Liver (tissue), 3 donors: ENCODE results near the gene CYP24A1.

ENCODE experiments used
- EGR1 ChIP-seq, 2 donors: IDR thresholded peaks; 2 replicates each; pipeline ENCODE4 v1.6.1; 2016 to 2018; ENCODE audit warnings: antibody characterized with exemption in 2 of 2, low read depth in 2 of 2
- GABPA ChIP-seq, 2 donors: IDR thresholded peaks in 1 of 2; conservative IDR thresholded peaks in 1 of 2; 2 replicates each; pipeline ENCODE4 v1.6.1; 2016; ENCODE audit warnings: antibody characterized with exemption in 2 of 2, mild to moderate bottlenecking in 1 of 2, moderate library complexity in 1 of 2
- JUND ChIP-seq, 2 donors: IDR thresholded peaks; 2 replicates each; pipeline ENCODE4 v1.6.1; 2016; ENCODE audit warnings: antibody characterized with exemption in 2 of 2
- NR2F2 ChIP-seq: IDR thresholded peaks from 2 replicates; pipeline ENCODE4 v1.6.1; 2016; ENCODE audit warnings: antibody characterized with exemption
- RAD21 ChIP-seq, 2 donors: IDR thresholded peaks; 2 replicates each; pipeline ENCODE4 v1.6.1; 2016; ENCODE audit warnings: antibody characterized with exemption in 2 of 2, mild to moderate bottlenecking in 2 of 2
- RXRA ChIP-seq, 2 donors: IDR thresholded peaks; 2 replicates each; pipeline ENCODE4 v1.6.1; 2017 to 2018; ENCODE audit warnings: antibody characterized with exemption in 2 of 2, mild to moderate bottlenecking in 1 of 2
- SP1 ChIP-seq: IDR thresholded peaks from 2 replicates; pipeline ENCODE4 v1.6.1; 2018; ENCODE audit warnings: antibody characterized with exemption, mild to moderate bottlenecking
- TAF1 ChIP-seq: conservative IDR thresholded peaks from 2 replicates; pipeline ENCODE4 v1.6.1; 2016; ENCODE audit warnings: antibody characterized with exemption, mild to moderate bottlenecking
- TF ChIP-seq, protein P1 (sequence below): fragments of 150-350 bp; IDR thresholded peaks from 2 replicates; pipeline ENCODE4 v1.5.1; 2017; ENCODE audit warnings: improper control_type of control experiment, low read depth, low read length; ENCODE audit not compliant: missing input control
- TF ChIP-seq, protein P2 (sequence below): IDR thresholded peaks from 2 replicates; pipeline ENCODE4 v1.6.1; 2016; ENCODE audit warnings: antibody characterized with exemption
- TF ChIP-seq, protein P3 (sequence below): IDR thresholded peaks from 2 replicates; pipeline ENCODE4 v1.6.1; 2016; ENCODE audit warnings: antibody characterized with exemption
- TF ChIP-seq, protein P4 (sequence below): IDR thresholded peaks from 2 replicates; pipeline ENCODE4 v1.6.1; 2016; ENCODE audit warnings: antibody characterized with exemption, mild to moderate bottlenecking
- donor health status: healthy.
- donor health status: healthy.

DNA sequence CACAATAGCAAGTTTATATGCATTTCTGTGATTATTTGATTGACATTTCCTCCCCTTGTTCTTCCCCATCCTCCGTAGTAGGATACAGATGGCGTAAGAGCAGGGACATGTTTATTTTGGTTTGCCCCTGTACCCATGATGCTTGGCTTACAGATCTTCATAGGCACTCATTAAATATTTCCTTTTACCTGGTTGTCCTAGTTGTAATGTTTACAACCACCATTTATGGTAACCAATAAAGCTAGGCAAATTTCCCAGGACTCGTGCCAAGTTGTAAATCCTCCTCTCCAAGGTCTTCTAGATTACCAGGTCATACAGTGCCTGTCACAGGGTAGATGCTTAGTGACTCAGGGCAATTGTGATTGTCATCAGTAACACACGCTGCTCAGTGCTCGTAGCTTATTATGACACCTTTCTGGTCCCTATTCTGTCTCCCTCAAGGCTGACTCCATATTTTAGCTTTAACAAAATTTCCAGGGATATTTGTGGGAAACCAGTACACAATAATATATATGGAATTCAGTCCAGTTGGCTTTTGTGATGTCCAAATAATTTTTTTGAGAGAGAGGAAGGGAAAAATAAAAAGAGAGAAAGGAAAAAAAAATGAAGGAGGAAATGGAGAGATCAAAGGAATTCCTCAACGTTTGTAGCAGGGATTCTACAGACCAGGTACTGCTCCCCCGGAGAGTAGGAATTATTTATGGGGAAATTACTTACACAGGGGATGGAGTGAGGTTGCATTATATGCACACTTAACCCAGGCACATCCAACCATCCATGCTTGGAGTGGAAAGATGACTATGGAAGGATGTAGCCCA lies 24.6 kb downstream of the CYP24A1 start:
- TF ChIP-seq, protein P1, sequence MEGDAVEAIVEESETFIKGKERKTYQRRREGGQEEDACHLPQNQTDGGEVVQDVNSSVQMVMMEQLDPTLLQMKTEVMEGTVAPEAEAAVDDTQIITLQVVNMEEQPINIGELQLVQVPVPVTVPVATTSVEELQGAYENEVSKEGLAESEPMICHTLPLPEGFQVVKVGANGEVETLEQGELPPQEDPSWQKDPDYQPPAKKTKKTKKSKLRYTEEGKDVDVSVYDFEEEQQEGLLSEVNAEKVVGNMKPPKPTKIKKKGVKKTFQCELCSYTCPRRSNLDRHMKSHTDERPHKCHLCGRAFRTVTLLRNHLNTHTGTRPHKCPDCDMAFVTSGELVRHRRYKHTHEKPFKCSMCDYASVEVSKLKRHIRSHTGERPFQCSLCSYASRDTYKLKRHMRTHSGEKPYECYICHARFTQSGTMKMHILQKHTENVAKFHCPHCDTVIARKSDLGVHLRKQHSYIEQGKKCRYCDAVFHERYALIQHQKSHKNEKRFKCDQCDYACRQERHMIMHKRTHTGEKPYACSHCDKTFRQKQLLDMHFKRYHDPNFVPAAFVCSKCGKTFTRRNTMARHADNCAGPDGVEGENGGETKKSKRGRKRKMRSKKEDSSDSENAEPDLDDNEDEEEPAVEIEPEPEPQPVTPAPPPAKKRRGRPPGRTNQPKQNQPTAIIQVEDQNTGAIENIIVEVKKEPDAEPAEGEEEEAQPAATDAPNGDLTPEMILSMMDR = no peak
- TF ChIP-seq SP1 (peak; percentile 53), TAF1 (no peak), EGR1 (IDR thresholded peaks at IDR 0.05; ENCODE audit: low read depth in 2 of 2) (no peak), RAD21 (IDR thresholded peaks at IDR 0.05) (no peak), GABPA (IDR thresholded peaks at IDR 0.05 in 1 of 2, conservative IDR thresholded peaks at IDR 0.05 in 1 of 2) (no peak), RXRA (IDR thresholded peaks at IDR 0.05) (peak; percentile 44 to 74), JUND (IDR thresholded peaks at IDR 0.05) (no peak), NR2F2 (no peak)
- TF ChIP-seq, protein P2, sequence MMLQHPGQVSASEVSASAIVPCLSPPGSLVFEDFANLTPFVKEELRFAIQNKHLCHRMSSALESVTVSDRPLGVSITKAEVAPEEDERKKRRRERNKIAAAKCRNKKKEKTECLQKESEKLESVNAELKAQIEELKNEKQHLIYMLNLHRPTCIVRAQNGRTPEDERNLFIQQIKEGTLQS = no peak
- TF ChIP-seq, protein P3, sequence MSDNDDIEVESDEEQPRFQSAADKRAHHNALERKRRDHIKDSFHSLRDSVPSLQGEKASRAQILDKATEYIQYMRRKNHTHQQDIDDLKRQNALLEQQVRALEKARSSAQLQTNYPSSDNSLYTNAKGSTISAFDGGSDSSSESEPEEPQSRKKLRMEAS = no peak
- TF ChIP-seq, protein P4, sequence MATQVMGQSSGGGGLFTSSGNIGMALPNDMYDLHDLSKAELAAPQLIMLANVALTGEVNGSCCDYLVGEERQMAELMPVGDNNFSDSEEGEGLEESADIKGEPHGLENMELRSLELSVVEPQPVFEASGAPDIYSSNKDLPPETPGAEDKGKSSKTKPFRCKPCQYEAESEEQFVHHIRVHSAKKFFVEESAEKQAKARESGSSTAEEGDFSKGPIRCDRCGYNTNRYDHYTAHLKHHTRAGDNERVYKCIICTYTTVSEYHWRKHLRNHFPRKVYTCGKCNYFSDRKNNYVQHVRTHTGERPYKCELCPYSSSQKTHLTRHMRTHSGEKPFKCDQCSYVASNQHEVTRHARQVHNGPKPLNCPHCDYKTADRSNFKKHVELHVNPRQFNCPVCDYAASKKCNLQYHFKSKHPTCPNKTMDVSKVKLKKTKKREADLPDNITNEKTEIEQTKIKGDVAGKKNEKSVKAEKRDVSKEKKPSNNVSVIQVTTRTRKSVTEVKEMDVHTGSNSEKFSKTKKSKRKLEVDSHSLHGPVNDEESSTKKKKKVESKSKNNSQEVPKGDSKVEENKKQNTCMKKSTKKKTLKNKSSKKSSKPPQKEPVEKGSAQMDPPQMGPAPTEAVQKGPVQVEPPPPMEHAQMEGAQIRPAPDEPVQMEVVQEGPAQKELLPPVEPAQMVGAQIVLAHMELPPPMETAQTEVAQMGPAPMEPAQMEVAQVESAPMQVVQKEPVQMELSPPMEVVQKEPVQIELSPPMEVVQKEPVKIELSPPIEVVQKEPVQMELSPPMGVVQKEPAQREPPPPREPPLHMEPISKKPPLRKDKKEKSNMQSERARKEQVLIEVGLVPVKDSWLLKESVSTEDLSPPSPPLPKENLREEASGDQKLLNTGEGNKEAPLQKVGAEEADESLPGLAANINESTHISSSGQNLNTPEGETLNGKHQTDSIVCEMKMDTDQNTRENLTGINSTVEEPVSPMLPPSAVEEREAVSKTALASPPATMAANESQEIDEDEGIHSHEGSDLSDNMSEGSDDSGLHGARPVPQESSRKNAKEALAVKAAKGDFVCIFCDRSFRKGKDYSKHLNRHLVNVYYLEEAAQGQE = no peak
